A673 (cell line): ENCODE measurements around the gene EPHA6. TPM values are rescaled to one million over a fixed set of nuclear protein-coding genes. Genes with fewer than 3 reads are reported as not detected.

ENCODE experiments used
- BruUV-seq: library from RNA; stranded (reverse); fragments of 400-500 nt; replicated peaks from 2 replicates; lab custom pipeline; 2021; lab: Mats Ljungman, UMichigan
- CTCF ChIA-PET: fragments of 300-600 bp; sonication (Branson Sonifier 250); formaldehyde crosslinking; loops from one replicate; lab custom pipeline; 2022; ENCODE audit warnings: antibody characterized with exemption; lab: Charles Lee
- POLR2A ChIA-PET: fragments of 300-600 bp; sonication (Branson Sonifier 250); formaldehyde crosslinking; loops from one replicate; lab custom pipeline; 2022; ENCODE audit warnings: antibody characterized with exemption; ENCODE audit not compliant: low non-redundant PET; lab: Charles Lee
- DNase-seq: peaks from one replicate; pipeline ENCODE4 v3.0.0-alpha.2; 2015; ENCODE audit warnings: low spot score
- H3K27ac ChIP-seq: fragments of 200-600 bp; sonication (generic); 2 replicates; pipeline ENCODE4 v1.5.1; 2016; ENCODE audit warnings: mixed run types, low read depth, mild to moderate bottlenecking, mixed read lengths, antibody characterized with exemption, low read length; ENCODE audit not compliant: poor library complexity, severe bottlenecking
- H3K27me3 ChIP-seq: fragments of 200-600 bp; sonication (generic); replicated peaks from 2 replicates; pipeline ENCODE4 v1.6.1; 2017; ENCODE audit warnings: mixed run types, low read depth, mild to moderate bottlenecking, mixed read lengths, antibody characterized with exemption, low read length; ENCODE audit not compliant: insufficient read depth, poor library complexity
- H3K36me3 ChIP-seq: fragments of 200-600 bp; sonication (generic); 2 replicates; pipeline ENCODE4 v1.6.1; 2016; ENCODE audit warnings: mixed run types, mild to moderate bottlenecking, mixed read lengths, antibody characterized with exemption, low read length; ENCODE audit not compliant: insufficient read depth, poor library complexity, severe bottlenecking
- H3K4me1 ChIP-seq: fragments of 200-600 bp; sonication (generic); 2 replicates; pipeline ENCODE4 v1.6.1; 2017; ENCODE audit warnings: mixed run types, mild to moderate bottlenecking, mixed read lengths, antibody characterized with exemption, low read length; ENCODE audit not compliant: insufficient read depth, poor library complexity, severe bottlenecking
- H3K4me3 ChIP-seq: fragments of 200-600 bp; sonication (generic); 2 replicates; pipeline ENCODE4 v1.5.1; 2016; ENCODE audit warnings: low read depth, mixed run types, mild to moderate bottlenecking, mixed read lengths, low read length; ENCODE audit not compliant: poor library complexity, severe bottlenecking
- H3K9me3 ChIP-seq: fragments of 200-600 bp; sonication (generic); 2 replicates; pipeline ENCODE4 v1.6.1; 2016; ENCODE audit warnings: mixed run types, low read depth, mild to moderate bottlenecking, mixed read lengths, antibody characterized with exemption, low read length; ENCODE audit not compliant: poor library complexity, severe bottlenecking
- CTCF ChIP-seq: fragments of 300-800, 200-600 bp; sonication (generic); conservative IDR thresholded peaks from 2 replicates; pipeline ENCODE4 v1.5.1; 2017; ENCODE audit warnings: low read depth, mild to moderate bottlenecking, antibody characterized with exemption, low read length, moderate library complexity, mixed read lengths
- EZH2 ChIP-seq: fragments of 200-600 bp; sonication (generic); IDR thresholded peaks from 2 replicates; pipeline ENCODE4 v1.6.1; 2017; ENCODE audit warnings: borderline replicate concordance, low read depth, mild to moderate bottlenecking, mixed read lengths, antibody characterized with exemption, low read length; ENCODE audit not compliant: poor library complexity, severe bottlenecking
- intact Hi-C: fragments of 100-400 bp; cut with micrococcal nuclease; formaldehyde crosslinking; loops from one replicate; pipeline ENCODE4 v1.10.0; 2022; ENCODE audit not compliant: unreplicated experiment
- total RNA-seq: library from RNA; stranded (reverse); gene quantifications from 2 replicates; pipeline ENCODE4 v1.2.3, GENCODE V29; 2021

EPHA6 gene
- total RNA-seq, 1 experiment from 2014 or later, result not detected

GRCh38 chr3:96991800-96992365 is 177.5 kb downstream of the EPHA6 start:
- no peaks in the 10 kb centered on the region for H3K4me1 ChIP-seq
- ChIA-PET POLR2A (no interaction called here), CTCF (no interaction called here)
- H3K27ac ChIP-seq, result no peak overlapping the region
- no peak for TF ChIP-seq EZH2
- TF ChIP-seq CTCF, result no peak
- no TSS peak for BruUV-seq
- H3K4me3 ChIP-seq, result no peak overlapping the region
- intact Hi-C loops, result no loop called here
- H3K27me3 ChIP-seq, result no peaks in the 10 kb centered on the region
- peaks cover 17% of the 10 kb centered on the region for H3K9me3 ChIP-seq
- no peaks in the 10 kb centered on the region for H3K36me3 ChIP-seq
- DNase-seq, result no peak

- CTCF ChIA-PET, result no interaction called here
- intact Hi-C loops, result no loop called here
- no peak overlapping the region for H3K4me3 ChIP-seq
- no peaks in the 10 kb centered on the region for H3K4me1 ChIP-seq
- no peaks in the 10 kb centered on the region for H3K36me3 ChIP-seq
- TF ChIP-seq EZH2 (no peak), CTCF (no peak)
- H3K27ac ChIP-seq, result no peak overlapping the region
- H3K27me3 ChIP-seq, result no peaks in the 10 kb centered on the region
- BruUV-seq, result no TSS peak
- DNase-seq, result no peak
- peaks cover 17% of the 10 kb centered on the region for H3K9me3 ChIP-seq
- POLR2A ChIA-PET, result no interaction called here
Measured at GRCh38 chr3:96994988-96995387, 180.6 kb downstream of the EPHA6 start.

- H3K4me3 ChIP-seq, result no peak overlapping the region
- H3K4me1 ChIP-seq, result no peaks in the 10 kb centered on the region
- ChIA-PET CTCF (no interaction called here), POLR2A (no interaction called here)
- H3K36me3 ChIP-seq, result no peaks in the 10 kb centered on the region
- TF ChIP-seq EZH2, result no peak
- no peak for TF ChIP-seq CTCF
- DNase-seq, result no peak
- no TSS peak for BruUV-seq
- no peaks in the 10 kb centered on the region for H3K27me3 ChIP-seq
- peaks cover 14% of the 10 kb centered on the region for H3K9me3 ChIP-seq
- H3K27ac ChIP-seq, result no peak overlapping the region
- intact Hi-C loops, result no loop called here
Measured at GRCh38 chr3:96996009-96996408, 181.6 kb downstream of the EPHA6 start.
